Endothelial cell of umbilical vein (primary cell): ENCODE data around the gene CGB8. TPM values are rescaled to one million over a fixed set of nuclear protein-coding genes. Genes with fewer than 3 reads are reported as not detected.

Experiments
- BruUV-seq: library from RNA; stranded (reverse); fragments of 400-500 nt; replicated peaks from 2 replicates; lab custom pipeline; 2021; lab: Mats Ljungman, UMichigan
- CTCF ChIA-PET: fragments of 300-600, 350-600 bp; sonication (Branson Sonifier 250); formaldehyde crosslinking; loops from one replicate; lab custom pipeline; 2021; ENCODE audit warnings: antibody characterized with exemption, inconsistent platforms; lab: Charles Lee
- POLR2A ChIA-PET: fragments of 300-600, 350-600 bp; sonication (Branson Sonifier 250); formaldehyde crosslinking; loops from one replicate; lab custom pipeline; 2021; ENCODE audit warnings: antibody characterized with exemption, inconsistent platforms; lab: Charles Lee
- DNase-seq: peaks from one replicate; pipeline ENCODE4 v3.0.0-alpha.2; 2011; ENCODE audit warnings: low read depth, low spot score
- FAIRE-seq: peaks from 2 replicates; lab custom pipeline; 2011; peaks lifted over from hg19 to GRCh38; lab: Jason Lieb, UNC
- H2AFZ ChIP-seq: 2 replicates; pipeline ENCODE4 v1.6.0; 2012; ENCODE audit warnings: low read depth, low read length, control low read depth, inconsistent platforms
- H3K27ac ChIP-seq: 2 replicates; pipeline ENCODE4 v1.5.1; 2011; ENCODE audit warnings: low read depth, mild to moderate bottlenecking, control low read depth, low read length, moderate library complexity; ENCODE audit not compliant: insufficient read depth
- H3K27me3 ChIP-seq, 2 experiments: 2 replicates each; pipeline versions ENCODE4 v1.6.0 to v1.6.1; 2011; ENCODE audit warnings: low read length in 2 of 2, mixed read lengths in 1 of 2; ENCODE audit not compliant: control insufficient read depth in 2 of 2, insufficient read depth in 2 of 2
- H3K36me3 ChIP-seq, 2 experiments: 2 replicates in 1 of 2; 3 replicates in 1 of 2; pipeline ENCODE4 v1.5.1; 2011; ENCODE audit warnings: low read length in 2 of 2, mild to moderate bottlenecking in 1 of 2, moderate library complexity in 1 of 2; ENCODE audit not compliant: control insufficient read depth in 2 of 2, insufficient read depth in 2 of 2; ENCODE audit errors: extremely low read depth in 1 of 2
- H3K4me1 ChIP-seq: 3 replicates; pipeline ENCODE4 v1.5.1; 2011; ENCODE audit warnings: mild to moderate bottlenecking, low read length; ENCODE audit not compliant: control insufficient read depth, insufficient read depth; ENCODE audit errors: extremely low read depth
- H3K4me2 ChIP-seq: 2 replicates; pipeline ENCODE4 v1.6.1; 2011; ENCODE audit warnings: low read length, control low read depth, mixed read lengths; ENCODE audit not compliant: insufficient read depth
- H3K4me3 ChIP-seq, 3 experiments: fragments of 200-600 bp in 1 of 3; sonication (generic), shearing (Covaris generic) in 1 of 3; replicated peaks in 1 of 3; 2 replicates each; pipeline ENCODE4 v1.5.1; 2011 to 2016; ENCODE audit warnings: control low read depth in 3 of 3, low read length in 3 of 3, mild to moderate bottlenecking in 2 of 3, inconsistent platforms in 1 of 3, low read depth in 1 of 3, moderate library complexity in 1 of 3; ENCODE audit not compliant: insufficient read depth in 1 of 3
- H3K79me2 ChIP-seq: 2 replicates; pipeline ENCODE4 v1.6.0; 2012; ENCODE audit warnings: low read length, inconsistent platforms; ENCODE audit not compliant: control insufficient read depth, insufficient read depth
- H3K9ac ChIP-seq: replicated peaks from 2 replicates; pipeline ENCODE3; 2011; ENCODE audit warnings: low read length, control low read depth; ENCODE audit not compliant: insufficient read depth; ENCODE audit errors: extremely low read depth
- H3K9me1 ChIP-seq: replicated peaks from 3 replicates; pipeline ENCODE4 v1.6.0; 2011; ENCODE audit warnings: mild to moderate bottlenecking, low read length; ENCODE audit not compliant: control insufficient read depth, insufficient read depth; ENCODE audit errors: extremely low read depth
- H3K9me3 ChIP-seq: replicated peaks from 2 replicates; pipeline ENCODE4 v1.5.1; 2012; ENCODE audit warnings: low read length, inconsistent platforms; ENCODE audit not compliant: control insufficient read depth, insufficient read depth
- H4K20me1 ChIP-seq: replicated peaks from 2 replicates; pipeline ENCODE3; 2011; ENCODE audit warnings: mild to moderate bottlenecking, low read length; ENCODE audit not compliant: control insufficient read depth, insufficient read depth; ENCODE audit errors: extremely low read depth
- EZH2 ChIP-seq: IDR thresholded peaks from 2 replicates; pipeline ENCODE4 v1.6.1; 2012; ENCODE audit warnings: borderline replicate concordance, low read depth, mild to moderate bottlenecking, moderate library complexity, low read length, inconsistent platforms; ENCODE audit not compliant: severe bottlenecking
- FOS ChIP-seq: IDR thresholded peaks from 2 replicates; pipeline ENCODE4 v1.6.1; 2011; ENCODE audit warnings: mild to moderate bottlenecking, low read length, moderate library complexity, borderline replicate concordance; ENCODE audit not compliant: insufficient read depth
- GATA2 ChIP-seq: IDR thresholded peaks from 2 replicates; pipeline ENCODE4 v1.7.0; 2011; ENCODE audit warnings: low read depth, mild to moderate bottlenecking, moderate library complexity, mixed read lengths, low read length; ENCODE audit not compliant: insufficient read length, insufficient read depth
- JUN ChIP-seq: IDR thresholded peaks from 2 replicates; pipeline ENCODE4 v1.6.1; 2011; ENCODE audit warnings: borderline replicate concordance, low read depth; ENCODE audit not compliant: insufficient read length, insufficient read depth
- MYC ChIP-seq: IDR thresholded peaks from one replicate; pipeline ENCODE4 v1.6.1; 2011; ENCODE audit warnings: mild to moderate bottlenecking, low read depth, low read length
- POLR2A ChIP-seq: IDR thresholded peaks from 2 replicates; pipeline ENCODE4 v1.6.1; 2012; ENCODE audit warnings: low read depth, mild to moderate bottlenecking, control low read depth, low read length
- POLR2AphosphoS5 ChIP-seq: IDR thresholded peaks from 2 replicates; pipeline ENCODE4 v1.6.1; 2012; ENCODE audit warnings: low read depth, mild to moderate bottlenecking, control low read depth, low read length, moderate library complexity; ENCODE audit not compliant: insufficient read depth
- dilution Hi-C: fragments of 300-500 bp; cut with MboI; formaldehyde crosslinking; loops from one replicate; pipeline ENCODE4 v1.15.0; 2019; ENCODE audit warnings: low sequenced_read_pairs; ENCODE audit not compliant: extremely low pct_ligation_motif_present
- intact Hi-C: fragments of 100-400 bp; cut with micrococcal nuclease; formaldehyde crosslinking; loops from one replicate; pipeline ENCODE4 v1.10.0; 2022
- polyA plus RNA-seq, 4 experiments: library from polyadenylated mRNA; depleted of rRNA in 3 of 4; stranded (reverse) in 3 of 4; unstranded in 1 of 4; fragments of >200 nt; gene quantifications; 2 replicates each; pipeline versions ENCODE4 v1.2.1 to v1.2.3, GENCODE V29; 2011 to 2012; ENCODE audit warnings: missing spikeins in 1 of 4
- total RNA-seq: library from RNA; stranded (reverse); gene quantifications from 2 replicates; pipeline ENCODE4 v1.2.3, GENCODE V29; 2021
- TF ChIP-seq, protein P1 (sequence below): IDR thresholded peaks from 2 replicates; pipeline ENCODE4 v1.6.1; 2011; ENCODE audit not compliant: insufficient read depth, insufficient read length
- TF ChIP-seq, protein P2 (sequence below), 2 donors: IDR thresholded peaks; 1 replicate in 1 of 2; 2 replicates in 1 of 2; pipeline ENCODE4 v1.5.1; 2011; ENCODE audit warnings: low read length in 2 of 2, mild to moderate bottlenecking in 2 of 2, moderate library complexity in 2 of 2, control low read depth in 1 of 2, inconsistent platforms in 1 of 2, low read depth in 1 of 2; ENCODE audit not compliant: insufficient read depth in 1 of 2; ENCODE audit errors: extremely low read depth in 1 of 2

The CGB8 gene
- total and polyA plus RNA-seq, 2 donors (not counting 3 experiments of a cell fraction or from before 2014, with no cell fraction given), result not detected

DNA sequence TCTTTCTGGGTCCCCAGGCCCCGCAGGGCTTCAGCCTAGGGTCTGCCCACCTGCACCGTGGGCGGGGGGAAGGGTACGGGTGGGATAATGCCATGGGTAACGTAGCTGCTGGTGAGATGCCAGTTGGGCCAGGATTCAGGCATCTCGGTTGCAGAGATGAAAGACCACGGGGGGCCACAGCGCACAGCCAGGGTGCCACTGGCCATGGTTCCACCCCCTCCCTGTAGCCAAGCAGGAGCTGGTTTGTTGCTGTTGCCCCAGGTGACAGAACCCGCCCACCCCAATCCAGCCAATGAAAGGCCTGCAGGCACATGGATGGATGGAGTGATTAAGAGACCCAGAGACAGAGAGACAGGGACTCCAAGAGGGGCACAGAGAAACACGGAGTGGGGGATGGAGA, 9.7 kb upstream of the CGB8 start:
- no peak overlapping the region for H3K4me2 ChIP-seq
- FAIRE-seq (no peak), DNase-seq (no peak)
- H3K27me3 ChIP-seq, result peaks cover 0 to 1% of the 10 kb centered on the region in 2 experiments
- intact Hi-C loops, result no loop called here
- H3K9ac ChIP-seq, result no peak overlapping the region
- no peaks in the 10 kb centered on the region for H3K9me1 ChIP-seq
- no peak for TF ChIP-seq FOS
- TF ChIP-seq MYC, result no peak
- TF ChIP-seq EZH2, result no peak
- no peak for TF ChIP-seq POLR2AphosphoS5
- TF ChIP-seq JUN, result no peak
- TF ChIP-seq POLR2A, result no peak
- TF ChIP-seq, protein P1, sequence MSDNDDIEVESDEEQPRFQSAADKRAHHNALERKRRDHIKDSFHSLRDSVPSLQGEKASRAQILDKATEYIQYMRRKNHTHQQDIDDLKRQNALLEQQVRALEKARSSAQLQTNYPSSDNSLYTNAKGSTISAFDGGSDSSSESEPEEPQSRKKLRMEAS, result no peak
- TF ChIP-seq GATA2, result no peak
- TF ChIP-seq, protein P2, sequence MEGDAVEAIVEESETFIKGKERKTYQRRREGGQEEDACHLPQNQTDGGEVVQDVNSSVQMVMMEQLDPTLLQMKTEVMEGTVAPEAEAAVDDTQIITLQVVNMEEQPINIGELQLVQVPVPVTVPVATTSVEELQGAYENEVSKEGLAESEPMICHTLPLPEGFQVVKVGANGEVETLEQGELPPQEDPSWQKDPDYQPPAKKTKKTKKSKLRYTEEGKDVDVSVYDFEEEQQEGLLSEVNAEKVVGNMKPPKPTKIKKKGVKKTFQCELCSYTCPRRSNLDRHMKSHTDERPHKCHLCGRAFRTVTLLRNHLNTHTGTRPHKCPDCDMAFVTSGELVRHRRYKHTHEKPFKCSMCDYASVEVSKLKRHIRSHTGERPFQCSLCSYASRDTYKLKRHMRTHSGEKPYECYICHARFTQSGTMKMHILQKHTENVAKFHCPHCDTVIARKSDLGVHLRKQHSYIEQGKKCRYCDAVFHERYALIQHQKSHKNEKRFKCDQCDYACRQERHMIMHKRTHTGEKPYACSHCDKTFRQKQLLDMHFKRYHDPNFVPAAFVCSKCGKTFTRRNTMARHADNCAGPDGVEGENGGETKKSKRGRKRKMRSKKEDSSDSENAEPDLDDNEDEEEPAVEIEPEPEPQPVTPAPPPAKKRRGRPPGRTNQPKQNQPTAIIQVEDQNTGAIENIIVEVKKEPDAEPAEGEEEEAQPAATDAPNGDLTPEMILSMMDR (IDR thresholded peaks at IDR 0.05; ENCODE audit: extremely low read depth in 1 of 2, insufficient read depth in 1 of 2, low read depth in 1 of 2, low read length in 2 of 2), result no peak
- POLR2A ChIA-PET, result no interaction called here
- BruUV-seq, result no TSS peak
- H3K27ac ChIP-seq, result no peak overlapping the region
- no peak overlapping the region for H3K4me3 ChIP-seq
- no peaks in the 10 kb centered on the region for H3K79me2 ChIP-seq
- H3K36me3 ChIP-seq, result no peaks in the 10 kb centered on the region
- dilution Hi-C loops, result no loop called here
- no peaks in the 10 kb centered on the region for H3K9me3 ChIP-seq
- CTCF ChIA-PET, result interaction anchor here (0.9 to 1.8 kb wide), 5 partner anchors 8 to 59 kb away, joined by 3 to 7 read pairs (median 4); no protein-coding TSS in a partner anchor
- H2AFZ ChIP-seq, result no peak overlapping the region
- H4K20me1 ChIP-seq, result no peaks in the 10 kb centered on the region
- H3K4me1 ChIP-seq, result peaks cover 11% of the 10 kb centered on the region
